ENCODE results near the gene UFSP1. TPM values are rescaled to one million over a fixed set of nuclear protein-coding genes. Genes with fewer than 3 reads are reported as not detected.

UFSP1 gene
- total and polyA plus RNA-seq, 2 of the 13 experiments (the other 11 are each of a cell fraction or from before 2014, with no cell fraction given) = 0.65 to 3.3 TPM

- peak; percentile 96 for TF ChIP-seq ARID4A (CRISPR knock-in tag; IDR thresholded peaks at IDR 0.05; ENCODE audit: borderline replicate concordance)
- TF ChIP-seq SATB2 (CRISPR knock-in tag; IDR thresholded peaks at IDR 0.05) = no peak
- no peak for TF ChIP-seq NPAS2 (CRISPR knock-in tag; IDR thresholded peaks at IDR 0.05; ENCODE audit: borderline replicate concordance)
- TF ChIP-seq MTA1 (CRISPR knock-in tag; IDR thresholded peaks at IDR 0.05; ENCODE audit: borderline replicate concordance) = no peak
- no peak for TF ChIP-seq SOX6 (IDR thresholded peaks at IDR 0.05)
- peak; percentile 20; the same call in 1 of the 2 replicates for TF ChIP-seq SOX6 (CRISPR knock-in tag; IDR thresholded peaks at IDR 0.05)
- peak; percentile 52; the same call in 1 of the 2 replicates for TF ChIP-seq ZNF275 (CRISPR knock-in tag; IDR thresholded peaks at IDR 0.05; ENCODE audit: borderline replicate concordance)
- no peak for TF ChIP-seq SP1 (IDR thresholded peaks at IDR 0.05)
- peak; percentile 67 for TF ChIP-seq SP1 (CRISPR knock-in tag; IDR thresholded peaks at IDR 0.05)
- peak; percentile 70; the same call in 1 of the 2 replicates for TF ChIP-seq ZSCAN31 (CRISPR knock-in tag; IDR thresholded peaks at IDR 0.05; ENCODE audit: low read depth)
- TF ChIP-seq ZNF607 (CRISPR knock-in tag; IDR thresholded peaks at IDR 0.05; ENCODE audit: borderline replicate concordance) = 0 out of 2 replicates have a peak, but pooled peaks have one; percentile 73
- no peak for TF ChIP-seq ZNF75D (CRISPR knock-in tag; IDR thresholded peaks at IDR 0.05; ENCODE audit: borderline replicate concordance)
- 0 out of 2 replicates have a peak, but pooled peaks have one; percentile 16 for TF ChIP-seq ZBTB7B (CRISPR knock-in tag; IDR thresholded peaks at IDR 0.05)
- no peak for TF ChIP-seq SMAD3 (CRISPR knock-in tag; IDR thresholded peaks at IDR 0.05)
- TF ChIP-seq RXRA (CRISPR knock-in tag; IDR thresholded peaks at IDR 0.05) = peak; percentile 58; the same call in 1 of the 2 replicates
- TF ChIP-seq POLR2G (IDR thresholded peaks at IDR 0.05; ENCODE audit: low read depth, low read length) = peak; percentile 64; the same call in 1 of the 2 replicates
- TF ChIP-seq ZNF501 (CRISPR knock-in tag; IDR thresholded peaks at IDR 0.05) = peak; percentile 84
- TF ChIP-seq KLF16 (CRISPR knock-in tag; IDR thresholded peaks at IDR 0.05) = peak in 1 of 2 experiments; percentile 70; a peak in 2 of 4 replicates
- TF ChIP-seq AGO2 (optimal IDR thresholded peaks at IDR 0.05; ENCODE audit: low read depth, low read length) = peak; percentile 64
- peak; percentile 65; the same call in 1 of the 2 replicates for TF ChIP-seq MYPOP (CRISPR knock-in tag; IDR thresholded peaks at IDR 0.05)
- peak; percentile 90; the same call in 1 of the 2 replicates for TF ChIP-seq ARNTL (CRISPR knock-in tag; IDR thresholded peaks at IDR 0.05)
- TF ChIP-seq ZNF691 (CRISPR knock-in tag; IDR thresholded peaks at IDR 0.05; ENCODE audit: borderline replicate concordance, low read depth) = peak; percentile 42; the same call in 1 of the 2 replicates
These were observed 37.3 kb downstream of the UFSP1 start, which contains the start of gene SLC12A9 (continued) for GRCh38 chr7:100852048-100852872.

Measured in HepG2 (cell line).